PC-3 (cell line): ENCODE measurements around the gene SPX.

Experiments used
- EZH2 ChIP-seq: fragments of 300-600 bp; sonication (generic); IDR thresholded peaks from one replicate; pipeline ENCODE4 v1.6.1; 2017; ENCODE audit warnings: antibody characterized with exemption, mild to moderate bottlenecking, low read length; ENCODE audit not compliant: unreplicated experiment
- TF ChIP-seq, protein P1 (sequence below): fragments of 300-600 bp; sonication (generic); conservative IDR thresholded peaks from 2 replicates; pipeline ENCODE4 v1.5.1; 2017; ENCODE audit warnings: antibody characterized with exemption, low read depth, mild to moderate bottlenecking, low read length

DNA sequence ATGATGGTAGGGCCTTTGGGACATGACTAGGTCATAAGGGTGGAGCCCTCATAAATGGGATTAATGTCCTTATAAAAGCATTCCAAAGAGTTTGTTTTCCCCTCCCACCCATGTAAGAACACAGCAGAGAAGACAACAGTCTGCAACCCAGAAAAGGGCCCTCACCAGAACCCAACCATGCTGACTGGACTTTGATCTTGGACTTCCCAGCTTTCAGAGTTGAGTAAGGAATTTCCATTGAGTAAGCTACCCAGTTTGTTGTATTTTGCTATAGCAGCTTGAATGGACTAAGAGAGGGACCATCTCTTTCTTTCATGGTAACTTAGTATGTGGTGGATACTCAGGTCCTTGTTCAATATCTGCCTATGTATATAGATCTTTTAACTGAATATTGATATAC, 2.9 kb upstream of the SPX start:
- TF ChIP-seq, protein P1, sequence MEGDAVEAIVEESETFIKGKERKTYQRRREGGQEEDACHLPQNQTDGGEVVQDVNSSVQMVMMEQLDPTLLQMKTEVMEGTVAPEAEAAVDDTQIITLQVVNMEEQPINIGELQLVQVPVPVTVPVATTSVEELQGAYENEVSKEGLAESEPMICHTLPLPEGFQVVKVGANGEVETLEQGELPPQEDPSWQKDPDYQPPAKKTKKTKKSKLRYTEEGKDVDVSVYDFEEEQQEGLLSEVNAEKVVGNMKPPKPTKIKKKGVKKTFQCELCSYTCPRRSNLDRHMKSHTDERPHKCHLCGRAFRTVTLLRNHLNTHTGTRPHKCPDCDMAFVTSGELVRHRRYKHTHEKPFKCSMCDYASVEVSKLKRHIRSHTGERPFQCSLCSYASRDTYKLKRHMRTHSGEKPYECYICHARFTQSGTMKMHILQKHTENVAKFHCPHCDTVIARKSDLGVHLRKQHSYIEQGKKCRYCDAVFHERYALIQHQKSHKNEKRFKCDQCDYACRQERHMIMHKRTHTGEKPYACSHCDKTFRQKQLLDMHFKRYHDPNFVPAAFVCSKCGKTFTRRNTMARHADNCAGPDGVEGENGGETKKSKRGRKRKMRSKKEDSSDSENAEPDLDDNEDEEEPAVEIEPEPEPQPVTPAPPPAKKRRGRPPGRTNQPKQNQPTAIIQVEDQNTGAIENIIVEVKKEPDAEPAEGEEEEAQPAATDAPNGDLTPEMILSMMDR, result no peak
- TF ChIP-seq EZH2, result no peak
